ENCODE results near the gene OR51B2.

DNA sequence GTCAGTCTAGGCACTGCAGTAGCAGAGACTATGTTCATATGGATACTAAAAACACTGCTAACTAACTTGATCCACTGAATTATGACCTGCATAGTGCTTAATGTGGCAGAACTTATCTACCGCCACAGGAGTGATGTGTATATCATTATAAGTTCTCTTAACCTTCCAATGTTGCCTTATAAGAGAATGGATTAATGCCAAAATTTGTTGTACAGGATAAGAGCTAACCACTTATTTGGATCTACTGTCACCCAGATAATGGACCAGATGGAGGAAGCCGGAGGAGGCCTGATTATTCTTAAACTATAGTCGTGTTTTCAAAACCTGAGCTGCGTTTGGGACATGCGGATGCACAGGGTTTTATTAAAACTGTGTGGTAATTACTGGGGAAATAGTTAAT is 20.5 kb downstream of the OR51B2 start:
- no peak for TF ChIP-seq EZH2 (IDR thresholded peaks at IDR 0.05; ENCODE audit: borderline replicate concordance, control insufficient read depth, low read depth, low read length)
- TF ChIP-seq, protein P1, sequence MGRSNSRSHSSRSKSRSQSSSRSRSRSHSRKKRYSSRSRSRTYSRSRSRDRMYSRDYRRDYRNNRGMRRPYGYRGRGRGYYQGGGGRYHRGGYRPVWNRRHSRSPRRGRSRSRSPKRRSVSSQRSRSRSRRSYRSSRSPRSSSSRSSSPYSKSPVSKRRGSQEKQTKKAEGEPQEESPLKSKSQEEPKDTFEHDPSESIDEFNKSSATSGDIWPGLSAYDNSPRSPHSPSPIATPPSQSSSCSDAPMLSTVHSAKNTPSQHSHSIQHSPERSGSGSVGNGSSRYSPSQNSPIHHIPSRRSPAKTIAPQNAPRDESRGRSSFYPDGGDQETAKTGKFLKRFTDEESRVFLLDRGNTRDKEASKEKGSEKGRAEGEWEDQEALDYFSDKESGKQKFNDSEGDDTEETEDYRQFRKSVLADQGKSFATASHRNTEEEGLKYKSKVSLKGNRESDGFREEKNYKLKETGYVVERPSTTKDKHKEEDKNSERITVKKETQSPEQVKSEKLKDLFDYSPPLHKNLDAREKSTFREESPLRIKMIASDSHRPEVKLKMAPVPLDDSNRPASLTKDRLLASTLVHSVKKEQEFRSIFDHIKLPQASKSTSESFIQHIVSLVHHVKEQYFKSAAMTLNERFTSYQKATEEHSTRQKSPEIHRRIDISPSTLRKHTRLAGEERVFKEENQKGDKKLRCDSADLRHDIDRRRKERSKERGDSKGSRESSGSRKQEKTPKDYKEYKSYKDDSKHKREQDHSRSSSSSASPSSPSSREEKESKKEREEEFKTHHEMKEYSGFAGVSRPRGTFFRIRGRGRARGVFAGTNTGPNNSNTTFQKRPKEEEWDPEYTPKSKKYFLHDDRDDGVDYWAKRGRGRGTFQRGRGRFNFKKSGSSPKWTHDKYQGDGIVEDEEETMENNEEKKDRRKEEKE (IDR thresholded peaks at IDR 0.05) = no peak
- TF ChIP-seq ZNF24 (IDR thresholded peaks at IDR 0.05) = no peak

Measured in GM12878 (cell line).